ENCODE results near the gene METAP1.
"Not testable (repeated sequence)": the region's sequence is repeated elsewhere in the genome, so short reads cannot be mapped to it uniquely, and the experiment has no call there.

Gene METAP1

GRCh38 chr4:99052902-99053301 is 57.4 kb downstream of the METAP1 start:
- no peak for TF ChIP-seq CTCF (IDR thresholded peaks at IDR 0.05; ENCODE audit: low read depth, low read length, missing control alignments)
- no peak overlapping the region for H3K4me3 ChIP-seq (replicated peaks; ENCODE audit: low read depth, low read length)
- DNase-seq (ENCODE audit: extremely low read depth, low read depth), result no peak

DNA sequence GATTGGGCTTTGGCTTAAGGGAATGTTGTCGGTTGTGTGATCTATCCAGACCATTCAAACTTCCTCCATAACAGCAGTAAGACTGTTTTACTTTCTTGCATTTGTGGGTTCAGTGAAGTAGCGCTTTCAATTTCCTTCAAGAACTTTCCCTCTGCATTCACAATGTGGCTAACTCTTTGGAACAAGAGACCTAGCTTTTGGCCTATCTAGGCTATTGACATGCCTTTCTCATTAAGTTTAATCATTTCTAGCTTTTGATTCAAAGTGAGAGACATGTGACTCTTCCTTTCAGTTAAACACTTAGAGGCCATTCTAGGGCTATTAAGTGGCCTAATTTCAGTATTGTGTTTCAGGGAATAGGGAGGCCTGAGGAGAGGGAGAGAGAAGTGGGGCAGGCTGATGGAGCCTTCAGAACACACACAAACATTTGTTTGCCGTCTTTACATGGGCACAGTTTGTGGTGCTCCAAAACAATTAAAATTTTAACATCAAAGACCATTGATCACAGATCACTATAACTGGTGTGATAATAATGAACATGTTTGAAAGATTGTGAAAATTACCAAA is 59.0 kb downstream of the METAP1 start:
- TF ChIP-seq CTCF (IDR thresholded peaks at IDR 0.05; ENCODE audit: low read depth, low read length, missing control alignments), result no peak

GRCh38 chr4:99058228-99058627 is 62.7 kb downstream of the METAP1 start:
- no peak for TF ChIP-seq CTCF (IDR thresholded peaks at IDR 0.05; ENCODE audit: low read depth, low read length, missing control alignments)
- DNase-seq (ENCODE audit: extremely low read depth, low read depth), result no peak

More for the DNA sequence above, 59.0 kb downstream of the METAP1 start:
- no peak overlapping the region for H3K4me3 ChIP-seq (replicated peaks; ENCODE audit: low read depth, low read length)
- DNase-seq (ENCODE audit: extremely low read depth, low read depth), result no peak

DNA sequence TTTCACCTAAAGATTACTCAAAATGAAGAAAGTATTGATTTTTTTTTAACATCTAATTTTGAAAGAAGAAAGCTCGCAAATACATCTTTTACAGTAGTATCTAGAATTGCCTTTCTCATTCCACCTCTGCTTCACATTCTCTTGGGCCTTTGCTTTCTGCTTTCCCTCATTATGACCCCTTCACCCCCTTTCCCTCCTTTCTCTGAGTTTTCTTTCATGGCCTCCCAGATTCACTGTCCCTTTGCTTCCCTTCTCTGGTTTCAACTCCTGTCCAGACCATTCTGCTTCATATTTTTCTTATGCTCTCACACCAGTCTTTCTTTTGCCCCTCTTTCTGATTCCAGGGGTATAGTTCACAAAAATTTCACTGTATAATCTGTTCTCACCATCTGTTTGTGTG is 64.0 kb downstream of the METAP1 start:
- H3K4me3 ChIP-seq (replicated peaks; ENCODE audit: low read depth, low read length), result no peak overlapping the region
- no peak for TF ChIP-seq CTCF (IDR thresholded peaks at IDR 0.05; ENCODE audit: low read depth, low read length, missing control alignments)
- DNase-seq (ENCODE audit: extremely low read depth, low read depth), result no peak

More at GRCh38 chr4:99058228-99058627, 62.7 kb downstream of the METAP1 start:
- no peak overlapping the region for H3K4me3 ChIP-seq (replicated peaks; ENCODE audit: low read depth, low read length)

GRCh38 chr4:99061048-99061700 is 65.7 kb downstream of the METAP1 start:
- no peak overlapping the region for H3K4me3 ChIP-seq (replicated peaks; ENCODE audit: low read depth, low read length)
- DNase-seq (ENCODE audit: extremely low read depth, low read depth), result no peak
- no peak for TF ChIP-seq CTCF (IDR thresholded peaks at IDR 0.05; ENCODE audit: low read depth, low read length, missing control alignments)

DNA sequence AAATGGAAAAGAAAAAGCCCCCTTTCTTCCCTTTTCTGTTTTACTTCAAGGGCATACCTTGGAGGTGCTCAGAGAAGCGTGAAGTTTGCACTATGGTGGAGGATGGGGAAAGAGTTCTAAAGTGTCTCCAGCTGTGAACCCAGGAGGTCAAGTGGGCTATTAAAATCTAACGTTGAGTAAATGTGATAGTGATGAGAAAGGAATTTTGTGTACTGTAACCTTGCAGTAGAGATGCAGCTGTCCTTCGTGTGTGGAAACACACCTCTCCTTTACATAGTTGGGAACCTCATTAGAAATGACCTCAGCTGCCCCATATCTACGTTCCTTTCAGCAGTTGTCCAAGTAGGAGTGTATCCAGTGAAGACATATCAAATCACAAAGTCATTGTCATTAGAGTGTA is 66.6 kb downstream of the METAP1 start:
- H3K4me3 ChIP-seq (replicated peaks; ENCODE audit: low read depth, low read length), result no peak overlapping the region
- no peak for DNase-seq (ENCODE audit: extremely low read depth, low read depth)
- no peak for TF ChIP-seq CTCF (IDR thresholded peaks at IDR 0.05; ENCODE audit: low read depth, low read length, missing control alignments)

GRCh38 chr4:99065521-99065920 is 70.0 kb downstream of the METAP1 start:
- DNase-seq (ENCODE audit: extremely low read depth, low read depth); H3K4me3 ChIP-seq (replicated peaks; ENCODE audit: low read depth, low read length): not testable (repeated sequence)
